ENCODE data around the gene AKR1A1.

- TF ChIP-seq CTCF (IDR thresholded peaks at IDR 0.05; ENCODE audit: insufficient read depth, low read length) (no peak), SPI1 (IDR thresholded peaks at IDR 0.05; ENCODE audit: borderline replicate concordance, low read depth) (no peak), POLR2AphosphoS5 (IDR thresholded peaks at IDR 0.05; ENCODE audit: low read depth) (no peak), REST (IDR thresholded peaks at IDR 0.05; ENCODE audit: insufficient replicate concordance, low read depth) (no peak)
Measured at GRCh38 chr1:45516036-45516435, 34.6 kb upstream of the AKR1A1 start.
